Measurements from ENCODE around the gene MRI1. TPM values are rescaled to one million over a fixed set of nuclear protein-coding genes. Genes with fewer than 3 reads are reported as not detected.

Gene MRI1
- polyA plus RNA-seq, 3 donors = 3.8 to 48.9 (median 4.4) TPM

DNA sequence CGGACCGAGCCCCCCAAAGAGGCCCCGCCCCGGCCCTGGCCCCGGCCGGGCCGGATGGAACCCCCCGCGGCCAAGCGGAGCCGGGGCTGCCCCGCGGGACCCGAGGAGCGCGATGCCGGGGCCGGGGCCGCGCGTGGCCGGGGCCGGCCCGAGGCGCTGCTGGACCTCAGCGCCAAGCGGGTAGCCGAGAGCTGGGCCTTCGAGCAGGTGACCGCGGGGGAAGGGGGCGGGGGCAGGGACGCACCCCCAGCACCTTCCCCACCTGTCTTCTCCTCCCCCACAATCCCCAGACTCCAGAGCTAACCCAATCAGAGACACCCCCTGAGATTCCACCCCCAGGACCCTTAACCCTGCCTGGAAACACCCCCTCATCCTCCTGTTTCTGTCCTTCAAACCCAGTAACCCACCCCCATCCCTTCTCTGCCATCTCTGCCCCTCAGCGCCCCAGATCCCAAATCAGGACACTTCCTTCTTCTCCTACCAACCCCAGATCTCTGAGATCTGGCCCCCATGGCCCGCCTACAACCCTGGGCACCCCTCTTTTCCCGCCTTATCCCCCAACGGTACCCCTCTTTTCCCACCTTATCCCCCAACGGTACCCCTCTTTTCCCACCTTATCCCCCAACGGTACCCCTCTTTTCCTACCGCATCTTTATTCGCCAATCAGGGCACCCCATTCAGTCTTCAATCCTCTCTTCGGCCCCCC lies 31.4 kb downstream of the MRI1 start:
- Mint-ChIP-seq H3K27me3 (ENCODE audit: low read depth in 3 of 3) (peaks cover 0 to 11% (median 0%) of the 10 kb centered on the region in 3 donors), H3K36me3 (peaks cover 2 to 4% of the 10 kb centered on the region in 2 donors), H3K27ac (peak overlapping the region; percentile 14 to 93 (median 88)), H3K4me1 (peaks cover 31% of the 10 kb centered on the region), H3K9me3 (peaks cover 0 to 2% (median 0%) of the 10 kb centered on the region in 7 donors), H3K4me3 (peak overlapping the region; percentile 87 to 95)
- Histone ChIP-seq H3K4me3 (replicated peaks in 1 of 3; ENCODE audit: low read depth in 2 of 3, low read length in 3 of 3) (peak overlapping the region; percentile 44 to 91 (median 44)), H3K79me2 (ENCODE audit: insufficient read depth, low read length) (no peaks in the 10 kb centered on the region), H3K4me2 (replicated peaks; ENCODE audit: extremely low read depth, low read length, poor library complexity, severe bottlenecking) (peak overlapping the region; percentile 98), H3K27ac (ENCODE audit: low read depth in 1 of 2, low read length in 2 of 2) (peak overlapping the region in 1 of 2 donors; percentile 90), H3K9me3 (replicated peaks in 1 of 2; ENCODE audit: control insufficient read depth in 1 of 2, insufficient read depth in 1 of 2, low read length in 2 of 2) (no peaks in the 10 kb centered on the region), H4K20me1 (ENCODE audit: insufficient read depth, low read length) (no peaks in the 10 kb centered on the region), H2AFZ (ENCODE audit: insufficient read depth, low read depth, low read length, poor library complexity, severe bottlenecking) (peak overlapping the region; percentile 69), H3K4me1 (ENCODE audit: control insufficient read depth in 1 of 2, insufficient read depth in 2 of 2, low read length in 2 of 2) (peaks cover 26 to 27% of the 10 kb centered on the region in 2 donors), H3K36me3 (replicated peaks in 1 of 2; ENCODE audit: control insufficient read depth in 1 of 2, insufficient read depth in 2 of 2, low read length in 2 of 2) (no peaks in the 10 kb centered on the region), H3K27me3 (ENCODE audit: control insufficient read depth in 2 of 2, insufficient read depth in 2 of 2, low read length in 2 of 2) (no peaks in the 10 kb centered on the region), H3K9ac (ENCODE audit: insufficient read depth, low read length, poor library complexity, severe bottlenecking) (peak overlapping the region; percentile 81)
- intact Hi-C loops (cut with micrococcal nuclease) = loop anchor here in 1 of 2 donors (5.0 kb wide), 2 partner anchors 37 to 63 kb away; no protein-coding TSS in a partner anchor
- WGBS (ENCODE audit: insufficient coverage) = 1% methylated on average over 42 of the region's 42 CpGs
- TF ChIP-seq CTCF (IDR thresholded peaks at IDR 0.05) = no peak
- peak in 1 of 3 donors; percentile 23 for DNase-seq

- H3K4me1 ChIP-seq (ENCODE audit: control insufficient read depth in 1 of 2, insufficient read depth in 2 of 2, low read length in 2 of 2) = peaks cover 26 to 27% of the 10 kb centered on the region in 2 donors
- Mint-ChIP-seq H3K4me3 (peak overlapping the region; percentile 77 to 87), H3K9me3 (peaks cover 0 to 2% (median 0%) of the 10 kb centered on the region in 7 donors), H3K4me1 (peaks cover 31% of the 10 kb centered on the region), H3K27ac (peak overlapping the region; percentile 74 to 93 (median 88)), H3K27me3 (ENCODE audit: low read depth in 3 of 3) (peaks cover 0 to 9% (median 0%) of the 10 kb centered on the region in 3 donors), H3K36me3 (peaks cover 2 to 9% of the 10 kb centered on the region in 2 donors)
- H3K4me2 ChIP-seq (replicated peaks; ENCODE audit: extremely low read depth, low read length, poor library complexity, severe bottlenecking) = peak overlapping the region; percentile 98
- WGBS (ENCODE audit: insufficient coverage) = 10% methylated on average over 7 of the region's 12 CpGs
- H3K4me3 ChIP-seq (replicated peaks in 1 of 3; ENCODE audit: low read depth in 2 of 3, low read length in 3 of 3) = peak overlapping the region; percentile 44 to 91 (median 44)
- H3K9ac ChIP-seq (ENCODE audit: insufficient read depth, low read length, poor library complexity, severe bottlenecking) = peak overlapping the region; percentile 81
- H3K9me3 ChIP-seq (replicated peaks in 1 of 2; ENCODE audit: control insufficient read depth in 1 of 2, insufficient read depth in 1 of 2, low read length in 2 of 2) = no peaks in the 10 kb centered on the region
- intact Hi-C loops (cut with micrococcal nuclease) = loop anchor here in 1 of 2 donors (5.0 kb wide), 2 partner anchors 36 to 64 kb away; no protein-coding TSS in a partner anchor
- DNase-seq = peak; percentile 68 to 93 (median 77)
- no peaks in the 10 kb centered on the region for H3K36me3 ChIP-seq (replicated peaks in 1 of 2; ENCODE audit: control insufficient read depth in 1 of 2, insufficient read depth in 2 of 2, low read length in 2 of 2)
- H2AFZ ChIP-seq (ENCODE audit: insufficient read depth, low read depth, low read length, poor library complexity, severe bottlenecking) = peak overlapping the region; percentile 69
- H4K20me1 ChIP-seq (ENCODE audit: insufficient read depth, low read length) = no peaks in the 10 kb centered on the region
- H3K79me2 ChIP-seq (ENCODE audit: insufficient read depth, low read length) = no peaks in the 10 kb centered on the region
- no peaks in the 10 kb centered on the region for H3K27me3 ChIP-seq (ENCODE audit: control insufficient read depth in 2 of 2, insufficient read depth in 2 of 2, low read length in 2 of 2)
- no peak for TF ChIP-seq CTCF (IDR thresholded peaks at IDR 0.05)
- H3K27ac ChIP-seq (ENCODE audit: low read depth in 1 of 2, low read length in 2 of 2) = peak overlapping the region; percentile 29 to 90
These were observed 32.2 kb downstream of the MRI1 start for GRCh38 chr19:13796301-13797057.
